NCI-H460 (cell line): Measurements from ENCODE around the gene FBXW7. TPM values are rescaled to one million over a fixed set of nuclear protein-coding genes. Genes with fewer than 3 reads are reported as not detected.
"Not testable (repeated sequence)": the region's sequence is repeated elsewhere in the genome, so short reads cannot be mapped to it uniquely, and the experiment has no call there.

Experiments
- DNase-seq: peaks from one replicate; pipeline ENCODE4 v3.0.0-alpha.2; 2016; ENCODE audit warnings: low read depth; ENCODE audit errors: extremely low read depth
- total RNA-seq: library from RNA; depleted of rRNA; stranded (reverse); fragments of >200 nt; shearing (Covaris generic); gene quantifications from 2 replicates; pipeline ENCODE4 v1.2.3, GENCODE V29; 2014

The FBXW7 gene
- total RNA-seq, 1 experiment from 2014 or later, result 16.4 TPM

DNA sequence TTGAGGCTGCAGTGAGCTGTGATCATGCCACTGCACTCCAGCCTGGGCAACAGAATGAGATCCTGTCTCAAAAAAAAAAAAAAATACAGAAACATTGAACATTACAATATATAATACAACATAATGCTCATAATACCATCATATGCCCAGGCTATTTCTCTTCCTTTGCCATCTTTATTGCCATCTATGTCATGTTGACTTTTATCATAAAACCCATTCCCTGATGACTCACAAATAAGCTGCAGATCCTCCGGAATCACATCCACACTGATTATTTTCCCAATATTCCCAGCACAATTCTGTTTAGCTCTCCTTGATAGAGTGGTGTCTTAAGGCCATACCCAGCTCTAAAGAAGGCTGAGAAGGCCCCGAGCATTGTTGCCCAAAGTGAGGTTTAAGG, 9.2 kb upstream of the FBXW7 start:
- DNase-seq, result no peak

DNA sequence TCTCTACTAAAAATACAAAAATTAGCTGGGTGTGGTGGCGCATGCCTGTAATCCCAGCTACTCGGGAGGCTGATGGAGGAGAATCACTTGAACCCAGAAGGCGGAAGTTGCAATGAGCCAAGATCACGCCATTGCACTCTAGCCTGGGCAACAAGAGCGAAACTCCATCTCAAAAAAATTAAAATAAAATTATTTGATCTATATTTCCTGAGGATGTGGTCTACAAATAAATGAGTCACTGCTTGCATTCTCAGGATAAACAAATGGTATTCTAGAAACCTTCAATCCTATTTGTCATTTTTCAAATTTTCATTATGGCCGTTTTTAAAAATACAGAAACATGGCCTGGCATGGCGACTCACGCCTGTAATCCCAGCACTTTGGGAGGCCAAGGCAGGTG, 8.6 kb upstream of the FBXW7 start:
- DNase-seq, result not testable (repeated sequence)

DNA sequence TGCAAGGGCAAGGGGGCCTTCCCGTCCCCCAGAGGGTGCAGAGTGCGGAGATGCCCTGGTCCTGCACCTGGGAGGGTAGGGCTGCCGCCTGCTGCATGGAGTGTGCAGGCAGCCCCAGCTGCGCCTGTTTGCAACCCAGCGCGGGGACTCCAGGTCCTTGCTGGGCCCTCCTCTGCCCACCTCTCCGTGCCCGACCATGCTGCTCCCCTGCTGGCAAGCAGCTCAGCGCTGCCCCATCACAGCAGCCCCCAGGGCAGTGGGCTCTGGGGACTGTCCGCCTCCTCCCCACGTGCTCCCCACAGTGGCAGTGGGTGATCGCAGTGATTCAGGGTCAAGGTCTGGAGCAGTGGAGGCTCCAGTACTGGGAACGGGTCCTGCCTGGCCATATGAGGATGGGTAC, 5.0 kb upstream of the FBXW7 start:
- no peak for DNase-seq

- no peak for DNase-seq
These were observed 4.4 kb upstream of the FBXW7 start for GRCh38 chr4:152540293-152540674.

GRCh38 chr4:152539556-152540292, 3.8 kb upstream of the FBXW7 start:
- DNase-seq, result no peak

GRCh38 chr4:152537881-152538280, 2.0 kb upstream of the FBXW7 start:
- DNase-seq, result no peak

DNA sequence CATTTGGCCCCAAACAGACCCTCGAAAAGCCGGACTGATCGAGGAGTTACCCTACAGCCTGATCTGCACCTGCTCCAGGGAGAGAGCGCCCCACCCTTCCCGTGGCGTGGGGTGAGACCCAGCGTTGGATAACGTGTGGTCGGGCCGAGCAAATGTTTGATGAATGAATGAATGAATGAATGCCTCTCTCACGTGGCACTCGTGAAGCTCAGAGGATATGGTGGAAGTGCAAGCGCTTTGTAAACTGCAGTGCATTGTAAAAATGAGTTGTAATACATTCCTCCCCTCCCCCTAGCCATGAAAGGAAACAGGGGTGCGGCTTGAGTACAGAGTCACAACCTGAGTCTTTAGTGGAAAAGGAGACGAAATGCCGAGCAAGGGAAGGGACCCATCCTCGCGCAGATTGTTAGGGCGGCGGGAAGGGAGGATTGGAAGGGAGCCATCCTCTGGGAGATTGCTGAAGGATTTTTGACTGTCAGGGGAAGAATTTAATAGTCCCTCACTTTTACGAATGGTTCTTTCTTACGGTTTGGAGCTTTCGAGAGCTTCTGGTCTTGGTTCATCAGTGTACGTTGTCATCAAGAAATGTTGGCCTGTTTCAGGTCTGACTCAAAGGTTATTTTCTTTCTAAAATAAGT, 772 bp upstream of the FBXW7 start:
- peak; percentile 17 for DNase-seq

GRCh38 chr4:152535360-152535902, 461 bp downstream of the FBXW7 start:
- no peak for DNase-seq

DNA sequence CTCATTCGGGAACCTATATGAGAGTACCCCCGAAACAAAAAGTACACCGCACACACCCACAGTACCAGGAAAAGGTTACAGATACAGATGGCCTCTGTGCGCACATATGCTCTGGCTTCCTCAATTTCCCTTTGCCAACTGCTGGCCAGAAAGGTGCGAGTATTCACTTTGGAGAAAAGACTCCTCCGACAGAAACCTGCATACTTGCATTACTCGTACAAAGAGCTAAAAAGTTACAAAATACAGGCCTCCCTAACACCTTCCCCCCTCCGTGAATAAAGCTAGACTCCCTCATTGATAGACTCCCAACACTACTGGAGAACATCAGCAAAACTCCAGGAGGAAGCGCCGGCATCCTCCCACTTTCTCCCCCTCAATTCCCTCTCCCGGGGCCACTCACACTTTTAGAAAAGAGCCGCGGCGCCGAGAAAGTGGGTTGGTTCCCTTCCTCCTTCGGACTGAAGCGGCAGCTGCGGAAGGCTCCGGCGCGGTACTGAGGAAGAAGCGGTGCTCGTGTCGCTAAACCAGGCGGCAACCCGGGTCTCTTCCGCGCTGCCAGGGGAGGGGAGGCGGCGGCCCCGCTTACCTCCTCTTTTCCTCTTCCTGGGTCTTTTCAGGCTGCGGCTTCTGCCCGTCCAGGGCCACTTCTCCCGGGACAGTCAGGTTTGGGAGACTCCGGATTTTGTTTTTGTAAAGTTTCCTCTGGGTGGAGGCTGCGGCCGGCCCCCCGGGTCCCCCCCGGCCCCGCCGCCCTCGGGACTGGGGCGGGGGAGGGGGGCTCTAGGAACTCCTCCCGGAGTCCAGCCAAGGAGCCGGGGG, 1.1 kb downstream of the FBXW7 start:
- DNase-seq, result no peak

DNA sequence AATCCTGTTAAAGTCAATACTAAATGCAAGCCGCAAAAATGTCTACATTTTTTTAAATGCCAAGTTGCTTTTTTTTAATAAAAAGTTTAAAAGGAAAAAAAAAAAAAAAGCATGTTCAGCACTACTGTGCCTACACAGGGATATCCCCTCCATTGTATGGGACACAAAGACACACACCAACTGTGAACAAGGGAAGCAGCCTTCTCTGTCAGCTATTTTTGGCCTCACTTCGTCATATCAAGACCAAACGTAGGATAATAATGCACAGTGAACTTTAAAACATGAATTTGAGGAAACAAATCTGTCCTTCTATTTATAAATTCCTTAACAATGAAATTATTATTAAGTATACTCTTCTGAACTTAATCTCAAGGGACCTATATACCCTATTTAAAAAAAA, 4.4 kb downstream of the FBXW7 start:
- DNase-seq, result no peak

GRCh38 chr4:152530600-152530999, 5.3 kb downstream of the FBXW7 start:
- DNase-seq, result no peak

DNA sequence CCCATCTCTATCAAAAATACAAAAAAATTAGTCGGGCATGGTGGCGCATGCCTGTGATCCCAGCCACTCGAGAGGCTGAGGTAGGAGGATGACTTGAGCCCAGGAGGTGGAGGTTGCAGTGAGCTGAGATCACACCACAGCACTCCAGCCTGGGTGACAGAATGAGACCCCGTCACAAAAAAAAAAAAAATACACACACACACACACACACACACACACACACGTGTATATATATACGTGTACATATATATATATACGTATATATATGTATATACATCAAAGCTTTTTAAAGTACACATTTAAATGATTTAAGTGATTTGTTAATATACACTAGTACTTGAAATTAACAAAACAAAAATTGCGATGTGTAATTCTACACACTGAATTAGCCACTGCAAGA, 6.0 kb downstream of the FBXW7 start:
- no peak for DNase-seq

DNA sequence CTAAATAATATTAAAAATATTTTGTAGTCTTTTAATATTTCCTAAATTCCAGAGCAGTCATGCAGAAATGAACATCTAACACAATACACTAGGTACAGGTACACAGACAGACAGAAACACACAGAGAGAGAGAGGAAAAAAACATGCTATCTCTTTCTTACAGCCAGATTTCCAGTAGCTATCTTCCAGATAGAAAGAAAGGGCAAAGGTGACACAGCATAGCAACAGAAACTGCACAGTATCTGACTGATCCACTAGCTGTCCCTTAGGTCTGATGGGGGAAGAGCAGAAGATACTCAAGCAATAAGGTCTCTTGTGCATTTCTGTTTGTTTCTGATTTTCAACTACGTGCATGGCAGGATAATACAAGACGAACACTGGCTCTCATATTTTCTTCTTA, 7.8 kb downstream of the FBXW7 start:
- no peak for DNase-seq

GRCh38 chr4:152525878-152526277, 10.0 kb downstream of the FBXW7 start:
- DNase-seq, result no peak

- no peak for DNase-seq
These were observed 11.5 kb downstream of the FBXW7 start for GRCh38 chr4:152524427-152524826.

- DNase-seq, result no peak
These were observed 12.2 kb downstream of the FBXW7 start for GRCh38 chr4:152523731-152524130.

DNA sequence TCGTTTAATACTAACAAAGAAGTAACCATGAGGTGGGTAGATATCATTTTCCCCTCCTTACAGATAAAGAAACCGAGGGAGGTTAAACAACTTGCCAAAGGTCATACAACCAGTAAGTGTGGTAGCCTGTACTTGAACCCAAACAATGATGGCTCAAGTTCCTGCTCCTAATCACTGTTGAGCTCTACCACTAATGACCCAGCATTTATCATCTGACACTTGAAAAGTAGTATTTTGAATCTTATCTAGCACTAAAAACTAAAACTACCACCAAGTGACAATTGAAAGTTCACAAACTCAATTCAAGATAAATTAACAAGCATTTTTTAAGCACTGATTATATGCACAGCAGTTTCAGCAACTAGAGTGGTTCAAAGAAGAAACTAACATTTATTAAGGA, 13.1 kb downstream of the FBXW7 start:
- no peak for DNase-seq

GRCh38 chr4:152522245-152522644, 13.6 kb downstream of the FBXW7 start:
- DNase-seq, result no peak

DNA sequence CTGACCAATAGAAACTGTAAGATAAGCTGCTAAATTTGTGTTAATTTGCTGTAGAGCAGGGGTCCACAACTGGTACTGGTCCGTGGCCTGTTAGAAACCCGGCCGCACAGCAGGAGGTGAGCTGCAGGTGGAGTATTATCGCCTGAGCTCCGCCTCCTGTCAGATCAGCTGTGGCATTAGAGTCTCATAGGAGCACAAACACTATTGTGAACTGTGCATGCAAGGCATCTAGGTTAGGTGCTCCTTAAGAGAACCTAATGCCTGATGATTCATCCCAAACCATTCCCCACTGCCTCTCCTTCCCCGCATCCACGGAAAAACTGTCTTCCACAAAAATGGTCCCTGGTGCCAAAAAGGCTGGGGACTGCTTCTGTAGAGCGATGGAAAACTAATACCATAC, 19.7 kb downstream of the FBXW7 start:
- no peak for DNase-seq

- DNase-seq, result no peak
These were observed 20.2 kb downstream of the FBXW7 start for GRCh38 chr4:152515678-152516077.

- DNase-seq, result no peak
These were observed 21.5 kb downstream of the FBXW7 start for GRCh38 chr4:152514356-152514755.
